Stimulated activated CD8-positive, alpha-beta memory T cell treated with anti-CD3 and anti-CD28 coated beads, Interleukin-4, amount 100 ng/mL, for 24 hours (primary cell): ENCODE measurements around the gene EBF3.

ENCODE experiments used
- DNase-seq: peaks from one replicate; pipeline ENCODE4 v3.0.0-alpha.2; 2020; ENCODE audit warnings: low read depth

Gene EBF3

GRCh38 chr10:129833994-129834739, 129.9 kb downstream of the EBF3 start:
- DNase-seq, result no peak

- DNase-seq, result no peak
Measured at GRCh38 chr10:129833468-129833950, 130.6 kb downstream of the EBF3 start.

GRCh38 chr10:129832573-129833467, 131.3 kb downstream of the EBF3 start:
- DNase-seq, result no peak

- DNase-seq, result no peak
Measured at GRCh38 chr10:129831150-129831549, 132.9 kb downstream of the EBF3 start.

GRCh38 chr10:129825826-129826225, 138.2 kb downstream of the EBF3 start:
- no peak for DNase-seq

- no peak for DNase-seq
Measured at GRCh38 chr10:129825221-129825620, 138.9 kb downstream of the EBF3 start.

GRCh38 chr10:129820451-129820850, 143.6 kb downstream of the EBF3 start:
- DNase-seq, result no peak

- DNase-seq, result no peak
Measured at GRCh38 chr10:129816656-129817045, 147.4 kb downstream of the EBF3 start.

- no peak for DNase-seq
Measured at GRCh38 chr10:129815898-129816655, 148.0 kb downstream of the EBF3 start.

- DNase-seq, result no peak
Measured at GRCh38 chr10:129814681-129815646, 149.1 kb downstream of the EBF3 start.

GRCh38 chr10:129812398-129812797, 151.7 kb downstream of the EBF3 start:
- no peak for DNase-seq

- DNase-seq, result no peak
Measured at GRCh38 chr10:129811208-129811607, 152.9 kb downstream of the EBF3 start.

GRCh38 chr10:129809841-129810240, 154.2 kb downstream of the EBF3 start:
- DNase-seq, result no peak

- DNase-seq, result no peak
Measured at GRCh38 chr10:129809431-129809830, 154.6 kb downstream of the EBF3 start.

- DNase-seq, result no peak
Measured at GRCh38 chr10:129808092-129808983, 155.7 kb downstream of the EBF3 start.

- DNase-seq, result no peak
Measured at GRCh38 chr10:129807211-129807610, 156.9 kb downstream of the EBF3 start.

GRCh38 chr10:129800796-129801340, 163.2 kb downstream of the EBF3 start:
- DNase-seq, result no peak

GRCh38 chr10:129799942-129800341, 164.1 kb downstream of the EBF3 start:
- DNase-seq, result no peak

GRCh38 chr10:129796710-129797420, 167.2 kb downstream of the EBF3 start:
- no peak for DNase-seq
